Esophagus squamous epithelium (tissue), 4 donors: ENCODE data around the gene LINC01488.

Experiments
- POLR2A ChIP-seq, 4 donors: fragments of 450-650 bp; IDR thresholded peaks; one replicate each; pipeline ENCODE4 v1.6.1; 2017; ENCODE audit warnings: antibody characterized with exemption in 4 of 4, mild to moderate bottlenecking in 4 of 4, moderate library complexity in 3 of 4
- TF ChIP-seq, protein P1 (sequence below), 6 experiments: fragments of 450-650 bp in 4 of 6; fragments of 200-600 bp in 2 of 6; sonication (generic) in 2 of 6; IDR thresholded peaks; one replicate each; pipeline ENCODE4 v1.5.1; 2016 to 2019; ENCODE audit warnings: antibody characterized with exemption in 6 of 6, mild to moderate bottlenecking in 4 of 6, moderate library complexity in 4 of 6

- TF ChIP-seq, protein P1, sequence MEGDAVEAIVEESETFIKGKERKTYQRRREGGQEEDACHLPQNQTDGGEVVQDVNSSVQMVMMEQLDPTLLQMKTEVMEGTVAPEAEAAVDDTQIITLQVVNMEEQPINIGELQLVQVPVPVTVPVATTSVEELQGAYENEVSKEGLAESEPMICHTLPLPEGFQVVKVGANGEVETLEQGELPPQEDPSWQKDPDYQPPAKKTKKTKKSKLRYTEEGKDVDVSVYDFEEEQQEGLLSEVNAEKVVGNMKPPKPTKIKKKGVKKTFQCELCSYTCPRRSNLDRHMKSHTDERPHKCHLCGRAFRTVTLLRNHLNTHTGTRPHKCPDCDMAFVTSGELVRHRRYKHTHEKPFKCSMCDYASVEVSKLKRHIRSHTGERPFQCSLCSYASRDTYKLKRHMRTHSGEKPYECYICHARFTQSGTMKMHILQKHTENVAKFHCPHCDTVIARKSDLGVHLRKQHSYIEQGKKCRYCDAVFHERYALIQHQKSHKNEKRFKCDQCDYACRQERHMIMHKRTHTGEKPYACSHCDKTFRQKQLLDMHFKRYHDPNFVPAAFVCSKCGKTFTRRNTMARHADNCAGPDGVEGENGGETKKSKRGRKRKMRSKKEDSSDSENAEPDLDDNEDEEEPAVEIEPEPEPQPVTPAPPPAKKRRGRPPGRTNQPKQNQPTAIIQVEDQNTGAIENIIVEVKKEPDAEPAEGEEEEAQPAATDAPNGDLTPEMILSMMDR (IDR thresholded peaks at IDR 0.05): no peak
- TF ChIP-seq POLR2A (IDR thresholded peaks at IDR 0.05): no peak
These were observed 32.0 kb upstream of the LINC01488 start for GRCh38 chr11:69449320-69450063.
